ENCODE measurements around the gene RAPGEF2.
"Not testable (repeated sequence)": the region's sequence is repeated elsewhere in the genome, so short reads cannot be mapped to it uniquely, and the experiment has no call there.

Gene RAPGEF2

DNA sequence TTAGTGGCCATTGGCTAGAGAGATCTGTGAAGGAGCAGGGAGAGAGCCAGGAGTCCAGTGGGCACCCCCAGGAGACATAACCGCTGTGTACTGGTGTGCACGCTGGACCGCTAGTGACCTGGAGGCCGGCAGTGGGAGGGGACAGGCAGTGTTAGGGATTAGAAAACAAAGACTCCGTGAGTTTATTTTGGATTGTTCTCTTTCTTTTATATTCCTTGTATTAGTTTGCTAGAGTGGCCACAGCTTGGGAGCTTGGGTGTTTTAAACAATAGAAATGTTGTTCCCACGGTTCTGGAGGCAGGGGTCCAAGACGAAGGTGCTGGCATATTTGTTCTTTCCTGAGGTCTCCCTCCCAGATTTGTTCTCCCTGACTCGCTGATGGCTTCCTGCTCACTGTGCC is 266.4 kb downstream of the RAPGEF2 start:
- DNase-seq (ENCODE audit: low read depth) = no peak

DNA sequence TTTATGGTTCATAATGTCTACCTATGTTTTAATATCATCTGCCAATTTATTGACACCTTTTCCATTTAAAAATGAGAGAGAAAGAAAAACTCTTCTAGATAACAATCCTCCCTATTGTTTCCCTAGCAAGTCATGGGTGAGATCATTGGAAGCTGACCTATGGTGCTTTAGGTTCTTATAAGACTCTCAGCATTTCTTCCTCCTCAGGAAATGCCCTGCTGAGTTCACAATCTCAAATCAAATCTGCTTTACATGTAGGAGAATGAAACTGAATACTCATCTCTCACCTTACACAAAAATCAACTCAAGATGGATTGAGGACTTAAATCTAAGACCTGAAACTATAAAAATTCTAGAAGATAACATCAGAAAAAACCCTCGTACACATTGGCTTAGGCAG is 267.4 kb downstream of the RAPGEF2 start:
- DNase-seq (ENCODE audit: low read depth) = no peak

- DNase-seq (ENCODE audit: low read depth) = peak; percentile 70
Measured at GRCh38 chr4:159374749-159375530, 272.1 kb downstream of the RAPGEF2 start.

DNA sequence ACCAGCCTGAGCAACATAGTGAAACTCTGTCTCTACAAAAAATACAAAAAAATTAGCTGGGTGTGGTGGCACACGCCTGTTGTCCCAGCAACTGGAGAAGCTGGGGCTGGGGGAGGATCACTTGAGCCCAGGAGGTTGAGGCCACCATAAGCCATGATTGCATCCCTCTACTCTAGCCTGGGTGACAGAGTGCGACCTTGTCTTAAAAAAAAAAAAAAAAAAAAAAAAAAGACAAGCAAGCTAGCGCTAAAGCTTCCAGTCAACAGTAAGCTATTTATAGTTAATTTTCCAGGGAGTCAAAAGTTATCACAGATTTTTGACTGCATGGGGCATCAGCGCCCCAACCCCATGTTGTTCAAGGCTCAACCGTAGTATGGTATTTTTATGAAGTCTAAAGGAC is 273.4 kb downstream of the RAPGEF2 start:
- no peak for DNase-seq (ENCODE audit: low read depth)

GRCh38 chr4:159378056-159378616 is 275.3 kb downstream of the RAPGEF2 start:
- no peak for DNase-seq (ENCODE audit: low read depth)

DNA sequence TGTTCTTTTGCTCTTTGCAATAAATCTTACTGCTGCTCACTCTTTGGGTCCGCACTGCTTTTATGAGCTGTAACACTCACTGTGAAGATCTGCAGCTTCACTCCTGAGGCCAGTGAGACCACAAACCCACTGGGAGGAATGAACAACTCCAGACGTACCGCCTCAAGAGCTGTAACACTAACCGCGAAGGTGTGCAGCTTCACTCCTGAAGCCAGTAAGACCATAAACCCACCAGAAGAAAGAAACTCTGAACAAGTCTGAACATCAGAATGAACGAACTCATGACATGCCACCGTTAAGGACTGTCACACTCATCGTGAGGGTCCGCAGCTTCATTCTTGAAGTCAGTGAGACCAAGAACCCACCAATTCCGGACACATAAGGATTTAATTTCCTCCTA is 276.2 kb downstream of the RAPGEF2 start:
- not testable (repeated sequence) for DNase-seq (ENCODE audit: low read depth)

DNA sequence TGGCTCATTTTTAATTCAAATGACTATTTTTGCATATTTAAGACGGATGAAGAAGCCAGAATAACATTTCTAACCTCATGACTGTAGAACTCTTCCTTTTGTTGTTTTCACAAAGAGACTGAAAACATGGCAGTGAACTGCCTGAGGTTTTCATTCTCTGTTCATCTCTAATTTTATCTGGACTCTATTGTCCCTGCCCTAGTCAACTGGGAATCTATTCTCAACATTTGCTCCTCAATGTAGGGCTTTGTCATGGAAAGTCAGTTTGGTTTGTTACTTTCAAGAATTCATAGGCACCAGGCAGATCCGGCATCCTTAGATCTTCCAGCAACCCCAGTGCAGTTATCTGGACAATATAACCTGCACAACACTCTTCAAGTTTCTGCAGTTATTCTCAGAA is 277.0 kb downstream of the RAPGEF2 start:
- no peak for DNase-seq (ENCODE audit: low read depth)

GRCh38 chr4:159382856-159383561 is 280.1 kb downstream of the RAPGEF2 start:
- peak; percentile 46 for DNase-seq (ENCODE audit: low read depth)

- DNase-seq (ENCODE audit: low read depth) = no peak
Measured at GRCh38 chr4:159383562-159383931, 280.7 kb downstream of the RAPGEF2 start.

DNA sequence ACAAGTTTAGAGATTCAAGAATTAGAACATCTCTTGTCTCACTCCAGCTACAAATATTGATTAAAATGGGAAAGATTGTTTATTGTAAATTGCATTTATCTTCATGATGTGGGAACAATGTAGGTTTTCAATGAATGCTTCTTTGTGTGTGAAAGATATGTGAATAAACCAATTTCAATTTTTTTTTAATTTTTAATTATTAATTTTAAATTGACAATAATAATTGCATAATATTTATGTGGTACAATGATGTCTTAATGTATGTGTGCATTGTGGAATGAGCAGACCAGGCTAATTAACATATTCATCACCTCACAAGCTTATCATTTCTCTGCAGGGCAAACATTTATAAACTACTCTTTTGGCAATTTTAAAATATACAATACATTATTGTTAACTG is 281.1 kb downstream of the RAPGEF2 start:
- DNase-seq (ENCODE audit: low read depth) = no peak

- peak; percentile 11 for DNase-seq (ENCODE audit: low read depth)
Measured at GRCh38 chr4:159384632-159385031, 281.8 kb downstream of the RAPGEF2 start.

DNA sequence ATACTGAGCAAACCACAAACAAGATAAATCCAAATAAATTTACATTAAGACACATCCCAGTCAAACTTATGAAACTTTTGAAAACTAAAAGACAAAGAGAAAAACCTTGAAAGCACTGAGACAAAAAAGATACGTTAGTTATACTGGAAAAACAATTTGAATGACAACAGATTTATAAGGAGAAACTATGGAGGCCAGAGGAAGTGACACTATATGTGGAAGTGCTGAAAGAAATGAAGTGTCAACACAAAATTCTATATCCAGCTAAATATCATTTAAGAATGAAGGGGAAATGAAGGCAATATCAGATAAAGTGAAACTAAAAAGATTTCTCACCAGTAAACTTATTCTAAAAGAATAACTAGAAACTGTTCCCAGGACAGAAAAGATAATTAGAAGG is 283.7 kb downstream of the RAPGEF2 start:
- DNase-seq (ENCODE audit: low read depth) = no peak

DNA sequence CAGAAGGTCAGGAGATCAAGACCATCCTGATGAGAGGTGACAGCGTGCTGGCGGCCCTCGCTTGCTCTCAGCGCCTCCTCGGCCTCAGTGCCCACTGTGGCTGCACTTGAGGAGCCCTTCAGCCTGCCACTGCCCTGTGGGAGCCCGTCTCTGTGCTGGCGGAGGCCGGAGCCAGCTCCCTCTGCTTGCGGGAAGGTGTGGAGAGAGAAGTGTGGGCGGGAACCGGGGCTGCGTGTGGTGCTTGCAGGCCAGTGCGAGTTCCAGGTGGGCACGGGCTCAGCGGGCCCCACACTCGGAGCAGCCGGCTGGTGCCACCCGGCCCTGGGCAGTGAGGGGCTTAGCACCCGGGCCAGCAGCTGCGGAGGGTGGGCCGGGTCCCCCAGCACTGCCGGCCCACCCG is 286.9 kb downstream of the RAPGEF2 start:
- DNase-seq (ENCODE audit: low read depth) = no peak

DNA sequence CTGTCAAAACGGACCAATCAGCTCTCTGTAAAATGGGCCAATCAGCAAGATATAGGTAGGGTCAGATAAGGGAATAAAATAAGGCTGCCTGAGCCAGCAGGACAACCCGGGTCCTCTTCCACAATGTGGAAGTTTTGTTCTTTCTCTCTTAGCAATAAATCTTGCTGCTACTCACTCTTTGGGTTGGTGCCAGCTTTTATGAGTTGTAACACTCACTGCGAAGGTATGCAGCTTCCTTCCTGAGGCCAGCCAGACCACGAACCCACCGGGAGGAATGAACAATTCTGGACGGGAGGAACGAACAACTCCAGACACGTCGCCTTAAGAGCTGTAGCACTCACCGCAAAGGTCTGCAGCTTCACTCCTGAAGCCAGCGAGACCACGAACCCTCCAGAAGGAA is 287.8 kb downstream of the RAPGEF2 start:
- peak; percentile 99 for DNase-seq (ENCODE audit: low read depth)

GRCh38 chr4:159395693-159396092 is 292.8 kb downstream of the RAPGEF2 start:
- DNase-seq (ENCODE audit: low read depth) = peak; percentile 33

DNA sequence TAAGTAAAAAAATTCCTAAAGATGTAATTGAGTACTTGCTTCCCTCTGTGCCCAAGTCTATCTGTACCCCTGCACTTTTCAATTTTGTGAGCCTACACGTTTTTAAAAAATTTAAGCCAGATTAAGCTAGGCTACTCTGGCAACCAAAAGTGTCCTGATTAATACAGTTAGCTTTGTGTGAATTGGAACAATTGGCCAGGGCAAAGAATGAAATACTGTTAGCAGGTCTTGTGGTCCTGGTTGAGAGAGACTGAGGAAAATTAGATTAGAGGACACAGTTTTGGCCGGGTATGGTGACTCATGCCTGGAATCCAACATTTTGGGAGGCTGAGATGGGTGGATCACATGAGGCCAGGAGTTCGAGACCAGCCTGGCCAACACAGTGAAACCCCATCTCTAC is 293.3 kb downstream of the RAPGEF2 start:
- DNase-seq (ENCODE audit: low read depth) = no peak

GRCh38 chr4:159398236-159398638 is 295.4 kb downstream of the RAPGEF2 start:
- peak; percentile 21 for DNase-seq (ENCODE audit: low read depth)

- peak; percentile 87 for DNase-seq (ENCODE audit: low read depth)
Measured at GRCh38 chr4:159400558-159401225, 297.8 kb downstream of the RAPGEF2 start.

DNA sequence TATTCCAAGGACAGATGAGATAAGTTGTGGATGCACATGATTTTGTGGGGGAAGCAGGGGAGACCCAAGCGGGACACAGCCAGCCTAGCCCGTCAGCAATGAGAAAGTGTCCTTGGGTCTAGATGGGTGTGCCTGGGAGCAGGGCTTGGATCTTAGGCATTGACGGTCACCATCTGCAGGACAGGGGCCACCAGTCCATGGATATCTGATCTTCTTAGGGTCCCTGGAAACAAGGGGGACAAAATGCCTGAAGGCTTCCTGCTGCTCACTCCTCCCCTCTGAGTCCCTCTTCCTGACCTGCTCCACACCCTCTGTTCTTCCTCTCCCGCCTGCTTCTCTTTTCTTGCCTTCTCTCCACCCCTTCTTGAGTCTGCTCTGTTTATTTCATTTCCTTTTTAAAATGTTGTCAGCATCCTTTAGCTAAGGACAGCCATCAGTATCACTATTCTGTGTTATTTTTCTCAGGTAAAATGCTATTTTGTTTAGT is 298.4 kb downstream of the RAPGEF2 start:
- peak; percentile 20 for DNase-seq (ENCODE audit: low read depth)

GRCh38 chr4:159401791-159402380 is 299.0 kb downstream of the RAPGEF2 start:
- DNase-seq (ENCODE audit: low read depth) = peak; percentile 97
